Transverse colon (tissue), 4 donors: ENCODE data around the gene S100A14.
A peak's percentile ranks its signal among the peaks of the same experiment; 100 is the strongest.

Experiments used
- CTCF ChIP-seq, 5 experiments: fragments of 200-600 bp in 3 of 5; fragments of 450-650 bp in 2 of 5; sonication (generic) in 3 of 5; IDR thresholded peaks; 1 replicate in 2 of 5; 2 replicates in 3 of 5; pipeline ENCODE4 v1.5.1; 2016 to 2017; ENCODE audit warnings: antibody characterized with exemption in 5 of 5, inconsistent platforms in 3 of 5, mild to moderate bottlenecking in 2 of 5, moderate library complexity in 1 of 5
- POLR2AphosphoS5 ChIP-seq, 3 donors: sonication (generic); formaldehyde crosslinking; IDR thresholded peaks; one replicate each; pipeline ENCODE4 v1.6.1; 2016; ENCODE audit warnings: antibody characterized with exemption in 3 of 3

- peak; percentile 60 to 82 (median 76) for TF ChIP-seq POLR2AphosphoS5 (IDR thresholded peaks at IDR 0.05)
- TF ChIP-seq CTCF (IDR thresholded peaks at IDR 0.05) = no peak
These were observed 7.2 kb downstream of the S100A14 start for GRCh38 chr1:153608742-153609584.
